K562 (cell line): ENCODE data around the gene RAB21. TPM values are rescaled to one million over a fixed set of nuclear protein-coding genes. Genes with fewer than 3 reads are reported as not detected.
A peak's percentile ranks its signal among the peaks of the same experiment; 100 is the strongest.

Experiments
- BRF1 ChIP-seq: IDR thresholded peaks from 3 replicates; pipeline ENCODE4 v1.6.1; 2011; ENCODE audit warnings: borderline replicate concordance, mild to moderate bottlenecking; ENCODE audit not compliant: insufficient read length; ENCODE audit errors: extremely low read depth
- CBFA2T3 ChIP-seq: fragments of 450-650 bp; IDR thresholded peaks from 2 replicates; pipeline ENCODE4 v1.6.1; 2017
- CBX3 ChIP-seq, 2 experiments: IDR thresholded peaks; 1 replicate in 1 of 2; 2 replicates in 1 of 2; pipeline ENCODE4 v1.6.1; 2012; ENCODE audit warnings: inconsistent platforms in 2 of 2, low read length in 2 of 2, borderline replicate concordance in 1 of 2, control low read depth in 1 of 2
- CBX5 ChIP-seq: IDR thresholded peaks from 2 replicates; pipeline ENCODE4 v1.6.1; 2014; ENCODE audit warnings: low read depth, borderline replicate concordance
- DNMT1 ChIP-seq: fragments of 450-650 bp; IDR thresholded peaks from 2 replicates; pipeline ENCODE4 v1.6.1; 2016; ENCODE audit warnings: antibody characterized with exemption, mild to moderate bottlenecking
- EHMT2 ChIP-seq: fragments of 450-650 bp; IDR thresholded peaks from 2 replicates; pipeline ENCODE4 v1.6.1; 2018; ENCODE audit warnings: antibody characterized with exemption
- ESRRA ChIP-seq: fragments of 450-650 bp; IDR thresholded peaks from 2 replicates; pipeline ENCODE4 v1.6.1; 2014; ENCODE audit warnings: low read depth, mild to moderate bottlenecking, moderate library complexity, borderline replicate concordance
- FOXK2 ChIP-seq, 2 experiments: fragments of 450-650 bp; IDR thresholded peaks in 1 of 2; conservative IDR thresholded peaks in 1 of 2; 2 replicates each; pipeline ENCODE4 v1.6.1; 2016; ENCODE audit warnings: low read depth in 2 of 2, mild to moderate bottlenecking in 1 of 2
- GABPB2 ChIP-seq: fragments of 250-450 bp; sonication (Bioruptor Pico); conservative IDR thresholded peaks from 2 replicates; pipeline ENCODE4 v1.5.1; 2021; ENCODE audit warnings: mild to moderate bottlenecking
- GATAD2B ChIP-seq: fragments of 450-650 bp; IDR thresholded peaks from 2 replicates; pipeline ENCODE4 v1.6.1; 2017; ENCODE audit warnings: mild to moderate bottlenecking, borderline replicate concordance
- NBN ChIP-seq: fragments of 450-650 bp; IDR thresholded peaks from 2 replicates; pipeline ENCODE4 v1.6.1; 2016; ENCODE audit warnings: low read depth, mild to moderate bottlenecking
- NCOA1 ChIP-seq: fragments of 450-650 bp; IDR thresholded peaks from 2 replicates; pipeline ENCODE4 v1.6.1; 2016; ENCODE audit warnings: low read depth
- NELFE ChIP-seq: IDR thresholded peaks from 2 replicates; pipeline ENCODE4 v1.6.1; 2011; ENCODE audit warnings: mild to moderate bottlenecking; ENCODE audit not compliant: insufficient read depth, insufficient read length
- NUFIP1 ChIP-seq: fragments of 450-650 bp; IDR thresholded peaks from 2 replicates; pipeline ENCODE4 v1.6.1; 2018; ENCODE audit not compliant: partially characterized antibody
- POLR2G ChIP-seq: fragments of 200-400 bp; formaldehyde crosslinking; IDR thresholded peaks from 2 replicates; pipeline ENCODE4 v1.6.1; 2017; ENCODE audit warnings: low read depth, mild to moderate bottlenecking, antibody characterized with exemption, low read length, moderate library complexity
- RBM39 ChIP-seq: fragments of 200-400 bp; formaldehyde crosslinking; optimal IDR thresholded peaks from 2 replicates; pipeline ENCODE3; 2018; ENCODE audit warnings: low read depth, low read length
- ZNF146 ChIP-seq: IDR thresholded peaks from one replicate; pipeline ENCODE4 v1.6.1; 2018; ENCODE audit warnings: missing compliant biosample characterization; ENCODE audit not compliant: unreplicated experiment
- polyA plus RNA-seq, 8 experiments: library from polyadenylated mRNA; depleted of rRNA in 4 of 8; stranded (reverse) in 5 of 8; unstranded in 3 of 8; fragments of >200 nt; fragmentation: Nextera tagmentation in 2 of 8; fragmentation: Illumina TruSeq in 1 of 8; extraction: Ambion mirVana in 2 of 8; extraction: Trizol in 1 of 8; gene quantifications; 2 replicates each; pipeline versions ENCODE4 v1.2.1 to v1.2.3, GENCODE V29; 2011 to 2014; ENCODE audit warnings: inconsistent platforms in 1 of 8, missing spikeins in 1 of 8
- total RNA-seq, 7 experiments: library from RNA; depleted of rRNA in 6 of 7; stranded (reverse); fragments of >200 nt in 6 of 7; fragmentation: Illumina TruSeq in 2 of 7; extraction: Trizol in 2 of 7; gene quantifications; 2 replicates each; pipeline versions ENCODE4 v1.2.1 to v1.2.3, GENCODE V29; 2011 to 2021; ENCODE audit warnings: low replicate concordance in 1 of 7
- TF ChIP-seq, protein P1 (sequence below): fragments of 450-650 bp; IDR thresholded peaks from 2 replicates; pipeline ENCODE4 v1.6.1; 2018; ENCODE audit warnings: mild to moderate bottlenecking, low read depth; ENCODE audit not compliant: partially characterized antibody
- TF ChIP-seq, protein P2 (sequence below): IDR thresholded peaks from 2 replicates; pipeline ENCODE4 v1.6.1; 2012; ENCODE audit warnings: low read depth, low read length, improper control_type of control experiment, borderline replicate concordance
- TF ChIP-seq, protein P3 (sequence below), 2 experiments: fragments of 450-650 bp; conservative IDR thresholded peaks; 2 replicates each; pipeline ENCODE4 v1.6.1; 2017; ENCODE audit warnings: mild to moderate bottlenecking in 2 of 2, moderate library complexity in 2 of 2
- TF ChIP-seq, protein P4 (sequence below): IDR thresholded peaks from 2 replicates; pipeline ENCODE4 v1.6.1; 2011; ENCODE audit warnings: borderline replicate concordance, low read depth, mild to moderate bottlenecking, moderate library complexity, low read length; ENCODE audit not compliant: insufficient read depth, poor library complexity, severe bottlenecking

The RAB21 gene
- total and polyA plus RNA-seq, 9 of the 15 experiments (the other 6 are each of a cell fraction or from before 2014, with no cell fraction given) = 5.3 to 45.6 (median 19.6) TPM

DNA sequence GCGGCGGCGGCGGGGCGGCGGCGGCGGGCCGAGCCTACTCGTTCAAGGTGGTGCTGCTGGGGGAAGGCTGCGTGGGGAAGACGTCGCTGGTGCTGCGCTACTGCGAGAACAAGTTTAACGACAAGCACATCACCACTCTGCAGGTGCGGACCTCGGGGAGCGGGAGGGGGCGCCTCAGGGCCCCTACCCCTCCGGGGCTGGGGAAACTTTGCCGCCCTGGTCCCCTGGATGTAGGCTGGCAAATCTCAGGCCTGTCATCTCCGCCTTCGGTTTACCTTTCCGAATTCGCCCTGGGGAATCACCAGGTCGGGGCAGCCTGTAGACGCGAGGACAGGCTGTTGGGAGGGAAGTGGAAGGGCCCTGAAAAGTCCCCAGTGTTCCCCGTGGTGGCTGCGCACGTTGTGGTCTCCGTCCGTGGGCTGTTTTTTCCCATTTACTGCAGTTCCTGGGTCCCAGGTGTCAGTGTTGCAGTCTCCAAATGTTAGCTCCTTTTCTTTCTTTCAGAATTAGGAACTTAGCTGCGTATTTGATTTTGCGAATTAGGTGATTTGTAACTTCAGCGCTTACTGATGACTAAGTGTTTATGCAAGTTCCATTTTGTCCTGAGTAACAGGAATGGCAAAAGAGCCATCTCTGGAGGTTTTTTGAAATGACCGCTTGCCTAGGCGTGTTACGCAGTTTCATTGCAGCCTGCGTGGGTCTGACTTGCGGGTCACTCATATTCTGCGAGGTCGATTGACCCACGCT, 656 bp downstream of the RAB21 start (continued):
- TF ChIP-seq, protein P1, sequence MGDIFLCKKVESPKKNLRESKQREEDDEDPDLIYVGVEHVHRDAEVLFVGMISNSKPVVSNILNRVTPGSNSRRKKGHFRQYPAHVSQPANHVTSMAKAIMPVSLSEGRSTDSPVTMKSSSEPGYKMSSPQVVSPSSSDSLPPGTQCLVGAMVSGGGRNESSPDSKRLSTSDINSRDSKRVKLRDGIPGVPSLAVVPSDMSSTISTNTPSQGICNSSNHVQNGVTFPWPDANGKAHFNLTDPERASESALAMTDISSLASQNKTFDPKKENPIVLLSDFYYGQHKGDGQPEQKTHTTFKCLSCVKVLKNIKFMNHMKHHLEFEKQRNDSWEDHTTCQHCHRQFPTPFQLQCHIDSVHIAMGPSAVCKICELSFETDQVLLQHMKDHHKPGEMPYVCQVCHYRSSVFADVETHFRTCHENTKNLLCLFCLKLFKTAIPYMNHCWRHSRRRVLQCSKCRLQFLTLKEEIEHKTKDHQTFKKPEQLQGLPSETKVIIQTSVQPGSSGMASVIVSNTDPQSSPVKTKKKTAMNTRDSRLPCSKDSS = no peak
- no peak for TF ChIP-seq CBFA2T3
- no peak for TF ChIP-seq CBX3 (IDR thresholded peaks at IDR 0.05; ENCODE audit: borderline replicate concordance in 1 of 2, low read length in 2 of 2)
- TF ChIP-seq CBX5 = no peak
- no peak for TF ChIP-seq RBM39
- TF ChIP-seq, protein P2, sequence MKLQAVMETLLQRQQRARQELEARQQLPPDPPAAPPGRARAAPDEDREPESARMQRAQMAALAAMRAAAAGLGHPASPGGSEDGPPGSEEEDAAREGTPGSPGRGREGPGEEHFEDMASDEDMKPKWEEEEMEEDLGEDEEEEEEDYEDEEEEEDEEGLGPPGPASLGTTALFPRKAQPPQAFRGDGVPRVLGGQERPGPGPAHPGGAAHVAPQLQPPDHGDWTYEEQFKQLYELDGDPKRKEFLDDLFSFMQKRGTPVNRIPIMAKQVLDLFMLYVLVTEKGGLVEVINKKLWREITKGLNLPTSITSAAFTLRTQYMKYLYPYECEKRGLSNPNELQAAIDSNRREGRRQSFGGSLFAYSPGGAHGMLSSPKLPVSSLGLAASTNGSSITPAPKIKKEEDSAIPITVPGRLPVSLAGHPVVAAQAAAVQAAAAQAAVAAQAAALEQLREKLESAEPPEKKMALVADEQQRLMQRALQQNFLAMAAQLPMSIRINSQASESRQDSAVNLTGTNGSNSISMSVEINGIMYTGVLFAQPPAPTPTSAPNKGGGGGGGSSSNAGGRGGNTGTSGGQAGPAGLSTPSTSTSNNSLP = no peak
- TF ChIP-seq, protein P3, sequence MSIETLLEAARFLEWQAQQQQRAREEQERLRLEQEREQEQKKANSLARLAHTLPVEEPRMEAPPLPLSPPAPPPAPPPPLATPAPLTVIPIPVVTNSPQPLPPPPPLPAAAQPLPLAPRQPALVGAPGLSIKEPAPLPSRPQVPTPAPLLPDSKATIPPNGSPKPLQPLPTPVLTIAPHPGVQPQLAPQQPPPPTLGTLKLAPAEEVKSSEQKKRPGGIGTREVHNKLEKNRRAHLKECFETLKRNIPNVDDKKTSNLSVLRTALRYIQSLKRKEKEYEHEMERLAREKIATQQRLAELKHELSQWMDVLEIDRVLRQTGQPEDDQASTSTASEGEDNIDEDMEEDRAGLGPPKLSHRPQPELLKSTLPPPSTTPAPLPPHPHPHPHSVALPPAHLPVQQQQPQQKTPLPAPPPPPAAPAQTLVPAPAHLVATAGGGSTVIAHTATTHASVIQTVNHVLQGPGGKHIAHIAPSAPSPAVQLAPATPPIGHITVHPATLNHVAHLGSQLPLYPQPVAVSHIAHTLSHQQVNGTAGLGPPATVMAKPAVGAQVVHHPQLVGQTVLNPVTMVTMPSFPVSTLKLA (conservative IDR thresholded peaks at IDR 0.05) = peak; percentile 11 to 16; a peak in 2 of 4 replicates
- TF ChIP-seq POLR2G = peak; percentile 34; the same call in 1 of the 2 replicates
- no peak for TF ChIP-seq FOXK2 (conservative IDR thresholded peaks at IDR 0.05 in 1 of 2, IDR thresholded peaks at IDR 0.05 in 1 of 2; ENCODE audit: low read depth in 2 of 2)
- no peak for TF ChIP-seq GABPB2 (CRISPR knock-in tag)
- no peak for TF ChIP-seq BRF1
- TF ChIP-seq ZNF146 = no peak
- no peak for TF ChIP-seq NBN
- no peak for TF ChIP-seq NUFIP1
- TF ChIP-seq EHMT2 = no peak
- TF ChIP-seq ESRRA = no peak
- TF ChIP-seq, protein P4, sequence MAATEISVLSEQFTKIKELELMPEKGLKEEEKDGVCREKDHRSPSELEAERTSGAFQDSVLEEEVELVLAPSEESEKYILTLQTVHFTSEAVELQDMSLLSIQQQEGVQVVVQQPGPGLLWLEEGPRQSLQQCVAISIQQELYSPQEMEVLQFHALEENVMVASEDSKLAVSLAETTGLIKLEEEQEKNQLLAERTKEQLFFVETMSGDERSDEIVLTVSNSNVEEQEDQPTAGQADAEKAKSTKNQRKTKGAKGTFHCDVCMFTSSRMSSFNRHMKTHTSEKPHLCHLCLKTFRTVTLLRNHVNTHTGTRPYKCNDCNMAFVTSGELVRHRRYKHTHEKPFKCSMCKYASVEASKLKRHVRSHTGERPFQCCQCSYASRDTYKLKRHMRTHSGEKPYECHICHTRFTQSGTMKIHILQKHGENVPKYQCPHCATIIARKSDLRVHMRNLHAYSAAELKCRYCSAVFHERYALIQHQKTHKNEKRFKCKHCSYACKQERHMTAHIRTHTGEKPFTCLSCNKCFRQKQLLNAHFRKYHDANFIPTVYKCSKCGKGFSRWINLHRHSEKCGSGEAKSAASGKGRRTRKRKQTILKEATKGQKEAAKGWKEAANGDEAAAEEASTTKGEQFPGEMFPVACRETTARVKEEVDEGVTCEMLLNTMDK = no peak
- TF ChIP-seq NELFE = no peak
- no peak for TF ChIP-seq DNMT1
- no peak for TF ChIP-seq NCOA1
- TF ChIP-seq GATAD2B = 0 out of 2 replicates have a peak, but pooled peaks have one; percentile 1
